GM12891 (cell line): ENCODE results near the gene KCP.

Experiments used
- PAX5 ChIP-seq: IDR thresholded peaks from 2 replicates; pipeline ENCODE4 v1.6.1; 2011; ENCODE audit warnings: low read length, moderate library complexity, mild to moderate bottlenecking; ENCODE audit not compliant: insufficient read depth, severe bottlenecking
- POLR2A ChIP-seq: IDR thresholded peaks from 2 replicates; pipeline ENCODE4 v1.6.1; 2011; ENCODE audit warnings: low read depth, low read length, control low read depth
- POLR2AphosphoS5 ChIP-seq: IDR thresholded peaks from 2 replicates; pipeline ENCODE4 v1.6.1; 2011; ENCODE audit warnings: low read depth, low read length, control low read depth
- SPI1 ChIP-seq: IDR thresholded peaks from 2 replicates; pipeline ENCODE4 v1.6.1; 2011; ENCODE audit warnings: low read depth, low read length, control low read depth
- TAF1 ChIP-seq: IDR thresholded peaks from 2 replicates; pipeline ENCODE4 v1.6.1; 2011; ENCODE audit warnings: low read depth, low read length, control low read depth

GRCh38 chr7:128838109-128838779 lies 72.3 kb downstream of the KCP start:
- TF ChIP-seq POLR2A (no peak), POLR2AphosphoS5 (no peak), TAF1 (no peak), SPI1 (no peak), PAX5 (no peak)
